Liver (tissue), 3 donors: ENCODE measurements around the gene PLAAT4.

Experiments
- CTCF ChIP-seq: fragments of 150-350 bp; IDR thresholded peaks from 2 replicates; pipeline ENCODE4 v1.5.1; 2017; ENCODE audit warnings: improper control_type of control experiment, low read depth, low read length; ENCODE audit not compliant: missing input control
- EGR1 ChIP-seq, 2 donors: IDR thresholded peaks; 2 replicates each; pipeline ENCODE4 v1.6.1; 2016 to 2018; ENCODE audit warnings: antibody characterized with exemption in 2 of 2, low read depth in 2 of 2
- GABPA ChIP-seq, 2 donors: IDR thresholded peaks in 1 of 2; conservative IDR thresholded peaks in 1 of 2; 2 replicates each; pipeline ENCODE4 v1.6.1; 2016; ENCODE audit warnings: antibody characterized with exemption in 2 of 2, mild to moderate bottlenecking in 1 of 2, moderate library complexity in 1 of 2
- JUND ChIP-seq, 2 donors: IDR thresholded peaks; 2 replicates each; pipeline ENCODE4 v1.6.1; 2016; ENCODE audit warnings: antibody characterized with exemption in 2 of 2
- MAX ChIP-seq: IDR thresholded peaks from 2 replicates; pipeline ENCODE4 v1.6.1; 2016; ENCODE audit warnings: antibody characterized with exemption
- RAD21 ChIP-seq, 2 donors: IDR thresholded peaks; 2 replicates each; pipeline ENCODE4 v1.6.1; 2016; ENCODE audit warnings: antibody characterized with exemption in 2 of 2, mild to moderate bottlenecking in 2 of 2
- REST ChIP-seq: IDR thresholded peaks from 2 replicates; pipeline ENCODE4 v1.6.1; 2016; ENCODE audit warnings: antibody characterized with exemption, mild to moderate bottlenecking
- SP1 ChIP-seq: IDR thresholded peaks from 2 replicates; pipeline ENCODE4 v1.6.1; 2018; ENCODE audit warnings: antibody characterized with exemption, mild to moderate bottlenecking
- TAF1 ChIP-seq: conservative IDR thresholded peaks from 2 replicates; pipeline ENCODE4 v1.6.1; 2016; ENCODE audit warnings: antibody characterized with exemption, mild to moderate bottlenecking
- donor health status: healthy.
- donor health status: healthy.

GRCh38 chr11:63554877-63555223 lies 18.2 kb downstream of the PLAAT4 start:
- TF ChIP-seq CTCF (no peak), MAX (no peak), EGR1 (IDR thresholded peaks at IDR 0.05; ENCODE audit: low read depth in 2 of 2) (no peak), TAF1 (no peak), REST (no peak), JUND (IDR thresholded peaks at IDR 0.05) (no peak), SP1 (no peak), GABPA (IDR thresholded peaks at IDR 0.05 in 1 of 2, conservative IDR thresholded peaks at IDR 0.05 in 1 of 2) (no peak), RAD21 (IDR thresholded peaks at IDR 0.05) (no peak)
